Vagina (tissue), 2 donors: ENCODE data around the gene CBX2. TPM values are rescaled to one million over a fixed set of nuclear protein-coding genes. Genes with fewer than 3 reads are reported as not detected.

Experiments
- DNase-seq, 2 donors: peaks; one replicate each; pipeline ENCODE4 v3.0.0-alpha.2; 2017; ENCODE audit errors: extremely low spot score in 2 of 2
- H3K27ac ChIP-seq: fragments of 200-600 bp; sonication (generic); one replicate; pipeline ENCODE4 v1.5.1; 2019
- H3K27me3 ChIP-seq: fragments of 200-600 bp; sonication (generic); one replicate; pipeline ENCODE4 v1.5.1; 2019
- H3K36me3 ChIP-seq, 2 donors: fragments of 200-600 bp; sonication (generic); one replicate each; pipeline ENCODE4 v1.5.1; 2017 to 2019
- H3K4me1 ChIP-seq: fragments of 200-600 bp; sonication (generic); one replicate; pipeline ENCODE4 v1.5.1; 2019
- H3K4me3 ChIP-seq, 2 donors: fragments of 200-600 bp; sonication (generic); 1 replicate in 1 of 2; 2 replicates in 1 of 2; pipeline ENCODE4 v1.5.1; 2016 to 2019
- H3K9me3 ChIP-seq: fragments of 200-600 bp; sonication (generic); one replicate; pipeline ENCODE4 v1.5.1; 2019
- POLR2A ChIP-seq, 2 donors: fragments of 450-650 bp; IDR thresholded peaks; one replicate each; pipeline ENCODE4 v1.6.1; 2017; ENCODE audit warnings: antibody characterized with exemption in 2 of 2, mild to moderate bottlenecking in 2 of 2, moderate library complexity in 2 of 2
- POLR2AphosphoS5 ChIP-seq, 2 donors: sonication (generic); formaldehyde crosslinking; IDR thresholded peaks; one replicate each; pipeline ENCODE4 v1.9.0; 2017; ENCODE audit warnings: antibody characterized with exemption in 2 of 2, mild to moderate bottlenecking in 2 of 2, low read depth in 1 of 2; ENCODE audit not compliant: insufficient read depth in 1 of 2
- intact Hi-C: fragments of 100-400 bp; cut with DNase I; formaldehyde crosslinking; loops from one replicate; pipeline ENCODE4 v1.15.1; 2023
- total RNA-seq: library from RNA; depleted of rRNA; stranded (reverse); fragments of >200 nt; gene quantifications from one replicate; pipeline ENCODE4 v1.2.3, GENCODE V29; 2016
- TF ChIP-seq, protein P1 (sequence below), 3 experiments: fragments of 450-650 bp in 2 of 3; fragments of 200-600 bp in 1 of 3; sonication (generic) in 1 of 3; IDR thresholded peaks; one replicate each; pipeline ENCODE4 v1.5.1; 2017 to 2019; ENCODE audit warnings: antibody characterized with exemption in 3 of 3, mild to moderate bottlenecking in 2 of 3, moderate library complexity in 2 of 3

The CBX2 gene
- total RNA-seq, 1 donor from 2014 or later, result 5.6 TPM

- peaks cover 52% of the 10 kb centered on the region for H3K4me1 ChIP-seq
- no peak overlapping the region for H3K27ac ChIP-seq
These were observed 36.4 kb downstream of the CBX2 start for GRCh38 chr17:79814127-79814973.

GRCh38 chr17:79814974-79815835 lies 37.3 kb downstream of the CBX2 start:
- no peak for TF ChIP-seq POLR2A (IDR thresholded peaks at IDR 0.05)
- no peak for TF ChIP-seq POLR2AphosphoS5 (IDR thresholded peaks at IDR 0.05; ENCODE audit: insufficient read depth in 1 of 2, low read depth in 1 of 2)
- TF ChIP-seq, protein P1, sequence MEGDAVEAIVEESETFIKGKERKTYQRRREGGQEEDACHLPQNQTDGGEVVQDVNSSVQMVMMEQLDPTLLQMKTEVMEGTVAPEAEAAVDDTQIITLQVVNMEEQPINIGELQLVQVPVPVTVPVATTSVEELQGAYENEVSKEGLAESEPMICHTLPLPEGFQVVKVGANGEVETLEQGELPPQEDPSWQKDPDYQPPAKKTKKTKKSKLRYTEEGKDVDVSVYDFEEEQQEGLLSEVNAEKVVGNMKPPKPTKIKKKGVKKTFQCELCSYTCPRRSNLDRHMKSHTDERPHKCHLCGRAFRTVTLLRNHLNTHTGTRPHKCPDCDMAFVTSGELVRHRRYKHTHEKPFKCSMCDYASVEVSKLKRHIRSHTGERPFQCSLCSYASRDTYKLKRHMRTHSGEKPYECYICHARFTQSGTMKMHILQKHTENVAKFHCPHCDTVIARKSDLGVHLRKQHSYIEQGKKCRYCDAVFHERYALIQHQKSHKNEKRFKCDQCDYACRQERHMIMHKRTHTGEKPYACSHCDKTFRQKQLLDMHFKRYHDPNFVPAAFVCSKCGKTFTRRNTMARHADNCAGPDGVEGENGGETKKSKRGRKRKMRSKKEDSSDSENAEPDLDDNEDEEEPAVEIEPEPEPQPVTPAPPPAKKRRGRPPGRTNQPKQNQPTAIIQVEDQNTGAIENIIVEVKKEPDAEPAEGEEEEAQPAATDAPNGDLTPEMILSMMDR (IDR thresholded peaks at IDR 0.05), result no peak
- no peaks in the 10 kb centered on the region for H3K9me3 ChIP-seq
- intact Hi-C loops, result no loop called here
- H3K27me3 ChIP-seq, result peaks cover 35% of the 10 kb centered on the region
- H3K36me3 ChIP-seq, result no peaks in the 10 kb centered on the region
- H3K27ac ChIP-seq, result no peak overlapping the region
- peak overlapping the region; percentile 18 to 42 for H3K4me3 ChIP-seq
- no peak for DNase-seq
- peaks cover 47% of the 10 kb centered on the region for H3K4me1 ChIP-seq

More at GRCh38 chr17:79814127-79814973, 36.4 kb downstream of the CBX2 start:
- H3K27me3 ChIP-seq, result peaks cover 38% of the 10 kb centered on the region
- intact Hi-C loops, result no loop called here
- no peak for DNase-seq
- peak overlapping the region; percentile 18 to 42 for H3K4me3 ChIP-seq
- TF ChIP-seq POLR2A (IDR thresholded peaks at IDR 0.05), result no peak
- TF ChIP-seq, protein P1 (IDR thresholded peaks at IDR 0.05), result no peak
- no peaks in the 10 kb centered on the region for H3K36me3 ChIP-seq
- no peaks in the 10 kb centered on the region for H3K9me3 ChIP-seq

DNA sequence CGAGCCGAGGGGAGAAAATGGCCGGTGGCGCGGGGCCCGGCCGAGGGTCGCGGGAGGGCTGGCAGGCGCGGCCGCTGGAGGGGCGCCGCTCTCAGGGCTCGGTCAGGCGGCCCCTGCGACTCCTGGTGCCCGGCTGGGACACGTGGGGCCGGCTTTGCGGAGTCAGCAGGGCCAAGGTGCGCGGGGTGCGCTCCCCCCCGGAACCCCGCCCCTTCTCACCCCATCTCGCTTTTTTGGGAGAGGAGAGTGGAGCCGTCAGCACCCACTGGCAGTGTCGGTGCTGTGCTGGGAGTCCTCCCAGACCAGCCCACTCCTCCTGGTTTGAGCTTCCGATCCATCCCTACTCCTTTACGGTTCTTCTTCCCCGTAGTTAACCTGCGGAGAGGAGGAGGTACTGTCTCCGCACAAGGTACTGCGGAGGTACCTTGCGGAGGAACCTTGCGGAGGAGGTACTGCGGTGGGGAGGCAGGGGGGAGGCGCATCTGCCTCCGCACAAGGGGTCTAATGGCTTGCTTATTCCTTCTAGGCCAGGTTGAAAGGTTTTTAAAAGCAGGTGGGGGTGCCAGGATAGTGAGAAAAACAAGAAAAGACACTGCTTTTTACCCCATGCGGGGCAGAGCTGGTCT lies 38.0 kb downstream of the CBX2 start:
- Histone ChIP-seq H3K4me3 (peak overlapping the region in 1 of 2 donors; percentile 42), H3K27me3 (peaks cover 33% of the 10 kb centered on the region)
- DNase-seq, result no peak

DNA sequence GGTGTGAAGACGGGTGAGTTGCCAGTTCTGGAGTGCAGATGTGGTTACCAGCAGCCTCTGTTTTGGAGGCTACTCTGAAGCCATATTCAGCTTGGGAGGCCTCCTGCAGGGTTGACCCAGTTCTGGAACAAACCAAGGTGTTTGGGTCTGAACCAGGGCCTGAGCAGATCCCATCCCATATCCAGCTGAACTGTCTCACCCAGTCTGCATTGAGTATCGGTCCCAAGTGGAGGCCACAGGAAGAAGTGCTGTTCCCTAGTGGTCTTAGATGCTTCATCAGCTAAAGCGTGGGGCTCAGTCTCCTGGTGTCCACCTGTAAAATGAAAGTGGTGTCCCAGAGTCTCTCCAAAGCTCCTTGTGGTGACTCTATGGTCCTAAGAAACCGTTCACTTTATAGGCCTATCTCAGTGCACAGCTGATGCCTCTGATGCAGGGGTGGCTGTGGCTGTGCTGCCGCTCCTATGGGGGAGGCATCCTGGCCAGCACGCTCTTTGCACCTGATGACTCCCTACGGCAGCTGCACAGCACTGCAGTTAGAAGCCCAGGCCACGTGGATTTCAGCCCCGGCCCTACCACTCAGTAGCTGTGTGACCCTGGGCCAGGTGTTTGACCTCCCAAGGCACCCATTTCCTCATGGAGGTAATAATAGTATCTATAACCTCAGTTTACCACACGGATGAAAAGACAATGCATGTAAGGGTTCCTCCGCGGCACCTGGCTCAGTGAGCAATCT lies 40.2 kb downstream of the CBX2 start:
- Histone ChIP-seq H3K27me3 (peaks cover 15% of the 10 kb centered on the region), H3K4me3 (no peak overlapping the region), H3K9me3 (no peaks in the 10 kb centered on the region), H3K27ac (no peak overlapping the region), H3K4me1 (peaks cover 22% of the 10 kb centered on the region), H3K36me3 (no peaks in the 10 kb centered on the region)
- DNase-seq, result no peak
- no peak for TF ChIP-seq POLR2AphosphoS5 (IDR thresholded peaks at IDR 0.05; ENCODE audit: insufficient read depth in 1 of 2, low read depth in 1 of 2)
- TF ChIP-seq, protein P1 (IDR thresholded peaks at IDR 0.05), result no peak
- no peak for TF ChIP-seq POLR2A (IDR thresholded peaks at IDR 0.05)
- intact Hi-C loops, result no loop called here

More for the DNA sequence above, 38.0 kb downstream of the CBX2 start:
- Histone ChIP-seq H3K4me1 (peaks cover 40% of the 10 kb centered on the region), H3K27ac (no peak overlapping the region), H3K9me3 (no peaks in the 10 kb centered on the region), H3K36me3 (no peaks in the 10 kb centered on the region)
- TF ChIP-seq POLR2A (IDR thresholded peaks at IDR 0.05), result no peak
- TF ChIP-seq, protein P1 (IDR thresholded peaks at IDR 0.05), result no peak
- TF ChIP-seq POLR2AphosphoS5 (IDR thresholded peaks at IDR 0.05; ENCODE audit: insufficient read depth in 1 of 2, low read depth in 1 of 2), result no peak
- intact Hi-C loops, result no loop called here
